GM19467 (cell line): ENCODE measurements around the gene SPSB4.
"Not testable (repeated sequence)": the region's sequence is repeated elsewhere in the genome, so short reads cannot be mapped to it uniquely, and the experiment has no call there.

ENCODE experiments used
- ATAC-seq: cut with Tn5 transposase; IDR thresholded peaks from one replicate; pipeline ENCODE4 v1.9.1; 2021; ENCODE audit warnings: mild to moderate bottlenecking, moderate library complexity; ENCODE audit not compliant: unreplicated experiment

Gene SPSB4

DNA sequence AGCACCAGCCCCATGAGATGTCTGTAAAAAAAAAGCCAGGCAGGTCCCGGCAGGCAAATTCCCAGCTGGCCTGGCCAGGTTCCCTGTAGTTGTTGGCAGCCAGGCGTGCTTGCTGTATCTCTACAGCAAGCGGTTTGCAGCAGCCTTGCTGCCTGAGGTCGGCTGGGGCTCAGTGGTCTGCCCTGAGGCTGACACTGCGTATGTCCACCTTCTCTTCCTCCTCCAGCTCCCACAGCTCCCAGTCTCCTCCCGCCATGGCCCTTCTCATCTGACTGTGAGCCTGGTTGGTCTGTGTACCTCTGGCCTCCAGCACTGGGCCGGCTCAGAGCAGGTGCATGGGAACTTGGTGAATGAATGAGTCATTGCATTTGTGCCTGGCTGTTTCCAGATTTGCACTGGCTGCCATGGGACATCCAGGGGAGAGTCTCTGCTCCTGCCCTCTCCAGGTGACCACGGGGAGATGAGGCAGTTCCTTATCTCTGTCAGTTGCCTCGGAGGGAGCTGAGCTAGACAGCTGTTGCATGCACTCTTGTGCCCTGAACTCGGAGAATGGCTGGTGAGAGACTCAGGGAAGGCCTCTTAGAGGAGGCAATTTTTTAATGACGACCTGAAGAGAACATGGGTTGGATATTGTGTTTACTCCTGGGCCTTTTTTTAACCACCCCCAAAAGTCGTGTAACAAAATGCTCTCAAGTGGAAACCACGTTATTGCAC is 43.0 kb downstream of the SPSB4 start:
- no peak for ATAC-seq

DNA sequence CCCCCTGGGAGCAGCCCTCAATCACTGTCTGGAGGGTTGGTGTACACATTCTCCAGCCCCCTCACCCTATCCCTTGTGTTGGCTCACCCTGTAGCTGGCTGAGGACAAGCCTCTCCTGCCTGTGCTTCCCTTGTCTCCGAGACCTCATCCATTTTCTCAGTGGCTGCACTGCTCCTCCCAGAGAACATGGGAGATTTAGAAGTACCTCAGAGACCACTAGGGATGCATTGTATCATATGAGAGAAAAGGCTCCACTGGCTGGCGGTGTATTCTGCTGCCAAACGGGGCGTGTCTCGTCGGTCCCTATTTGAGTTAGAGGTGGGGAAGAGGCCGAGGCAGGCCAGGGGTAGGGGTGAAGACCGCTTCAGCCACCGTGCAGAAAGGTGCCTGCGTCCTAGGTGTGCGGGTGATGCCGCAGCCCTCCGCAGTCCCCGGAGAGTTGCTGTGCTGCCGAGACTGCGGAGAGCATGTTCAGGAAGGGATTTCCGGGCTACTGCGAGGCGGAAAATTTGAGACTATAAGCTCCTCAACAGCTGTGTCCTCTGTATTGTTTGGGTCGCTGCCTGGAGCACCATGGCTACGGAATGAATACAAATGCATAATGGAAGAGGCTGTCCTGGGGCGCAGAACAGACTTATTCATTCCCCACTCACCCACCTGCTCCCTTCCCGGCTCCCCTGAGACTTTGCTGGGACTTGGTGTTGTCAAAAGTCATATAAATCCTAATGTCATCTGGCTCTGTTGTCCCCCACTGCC is 43.8 kb downstream of the SPSB4 start:
- no peak for ATAC-seq

GRCh38 chr3:141095546-141095937 is 44.4 kb downstream of the SPSB4 start:
- ATAC-seq: no peak

DNA sequence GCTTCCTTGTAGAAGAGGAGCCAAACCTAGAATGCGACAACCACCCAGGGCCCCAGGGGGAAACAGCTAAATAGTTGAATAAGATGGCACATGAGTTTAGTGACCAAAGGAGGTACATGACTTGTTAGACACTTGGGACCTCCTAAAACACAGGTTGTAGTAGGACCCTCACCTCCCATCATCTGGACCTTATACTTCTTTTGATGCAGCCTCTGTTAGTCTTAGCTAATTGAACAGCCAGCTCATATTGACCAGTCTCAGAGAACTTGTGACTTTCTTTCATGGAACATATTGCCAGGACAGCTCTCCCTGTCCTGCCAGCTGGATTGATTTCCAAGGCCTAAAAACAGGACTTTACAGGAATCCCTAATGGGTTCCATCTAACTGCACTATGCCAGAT is 45.0 kb downstream of the SPSB4 start:
- ATAC-seq: no peak

- no peak for ATAC-seq
Measured at GRCh38 chr3:141096981-141097380, 45.8 kb downstream of the SPSB4 start.

DNA sequence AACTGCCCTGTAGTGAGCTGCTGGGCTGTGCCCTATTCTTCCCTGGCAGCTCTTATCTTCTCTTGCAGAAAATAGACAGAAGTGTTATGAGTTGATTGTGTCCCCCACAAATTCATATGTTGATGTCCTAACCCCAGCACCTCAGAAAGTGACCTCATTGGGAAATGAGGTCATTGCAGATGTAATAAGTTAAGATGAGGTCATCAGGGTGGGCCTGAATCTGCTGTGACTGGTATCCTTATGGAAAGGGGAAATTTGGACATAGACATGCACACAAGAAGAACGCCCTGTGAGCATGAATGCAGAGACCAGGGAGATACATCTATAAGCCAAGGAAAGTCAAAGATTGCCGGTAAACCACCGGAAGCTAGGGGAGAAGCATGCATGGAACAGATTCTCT is 49.0 kb downstream of the SPSB4 start:
- ATAC-seq: no peak

DNA sequence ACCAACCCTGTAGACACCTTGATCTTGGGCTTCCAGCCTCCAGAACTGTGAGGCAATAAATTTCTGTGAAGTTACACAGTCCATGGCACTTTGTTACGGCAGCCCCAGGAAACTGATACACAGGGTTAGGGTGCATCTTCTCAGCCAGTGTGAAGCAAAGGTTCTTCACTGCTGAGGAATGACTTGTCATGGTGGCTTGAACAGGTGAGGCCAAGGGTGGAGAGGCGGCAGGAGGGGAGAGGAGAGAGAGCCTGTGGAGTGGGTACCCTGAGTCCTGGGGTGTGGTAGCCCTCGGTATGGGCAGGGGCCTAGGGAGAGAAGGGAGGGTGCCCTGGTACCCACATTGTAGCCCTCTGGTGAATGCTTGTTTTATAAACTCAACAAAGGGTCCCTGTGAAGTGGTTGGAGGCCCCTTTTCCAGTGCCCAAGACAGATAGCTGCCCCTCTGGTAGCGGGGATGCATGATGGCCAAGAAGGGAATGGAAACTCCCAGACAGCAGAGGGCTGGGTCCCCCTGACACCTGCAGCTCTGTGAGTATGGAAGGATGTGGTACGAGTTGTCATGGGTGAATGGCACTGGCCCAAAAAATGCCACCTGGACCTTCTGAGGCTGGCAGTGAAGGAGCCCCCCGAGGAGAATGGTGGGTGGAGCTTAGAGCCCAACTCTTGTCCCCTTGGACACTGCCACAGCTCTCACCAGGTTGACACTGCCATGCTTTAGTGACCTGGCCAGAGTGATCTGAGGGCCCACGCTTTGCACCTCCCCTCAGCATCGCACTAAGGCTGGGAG is 49.6 kb downstream of the SPSB4 start:
- ATAC-seq: no peak

GRCh38 chr3:141102372-141102771 is 51.2 kb downstream of the SPSB4 start:
- ATAC-seq: no peak

GRCh38 chr3:141103067-141103466 is 51.9 kb downstream of the SPSB4 start:
- ATAC-seq: no peak

GRCh38 chr3:141103503-141103902 is 52.4 kb downstream of the SPSB4 start:
- no peak for ATAC-seq

DNA sequence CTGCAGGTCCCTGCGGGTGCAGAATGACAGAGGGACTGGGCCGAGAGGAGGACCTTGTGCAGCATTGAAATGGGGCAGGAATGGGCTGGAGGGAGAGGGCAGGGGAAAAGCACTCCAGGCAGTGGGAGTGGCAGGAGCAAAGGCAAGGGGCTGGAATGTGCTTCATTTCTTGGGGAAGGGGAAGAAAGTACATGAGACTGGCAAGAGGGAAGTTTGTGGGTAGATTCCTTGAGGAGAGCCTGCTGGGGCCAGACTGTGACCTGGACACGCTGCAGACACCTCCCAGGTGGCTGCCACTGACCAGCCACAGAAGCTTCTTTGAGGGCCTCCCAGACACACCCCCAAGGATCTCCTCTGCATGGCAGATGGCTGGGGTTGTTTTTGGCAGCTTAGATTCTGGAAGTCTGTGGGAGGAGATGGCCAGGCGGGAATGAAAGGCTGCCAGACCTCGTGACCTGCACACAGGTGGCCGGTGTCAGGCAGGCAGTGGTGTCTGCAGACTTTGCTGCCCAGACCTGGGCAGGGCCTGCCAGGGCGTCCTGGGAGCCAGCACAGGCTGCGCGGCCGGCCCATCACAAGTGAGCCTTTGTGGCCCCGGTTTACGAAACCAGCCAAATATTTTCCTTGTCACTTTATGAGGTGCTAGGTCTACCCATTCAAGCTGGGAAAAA is 53.1 kb downstream of the SPSB4 start:
- ATAC-seq: no peak

DNA sequence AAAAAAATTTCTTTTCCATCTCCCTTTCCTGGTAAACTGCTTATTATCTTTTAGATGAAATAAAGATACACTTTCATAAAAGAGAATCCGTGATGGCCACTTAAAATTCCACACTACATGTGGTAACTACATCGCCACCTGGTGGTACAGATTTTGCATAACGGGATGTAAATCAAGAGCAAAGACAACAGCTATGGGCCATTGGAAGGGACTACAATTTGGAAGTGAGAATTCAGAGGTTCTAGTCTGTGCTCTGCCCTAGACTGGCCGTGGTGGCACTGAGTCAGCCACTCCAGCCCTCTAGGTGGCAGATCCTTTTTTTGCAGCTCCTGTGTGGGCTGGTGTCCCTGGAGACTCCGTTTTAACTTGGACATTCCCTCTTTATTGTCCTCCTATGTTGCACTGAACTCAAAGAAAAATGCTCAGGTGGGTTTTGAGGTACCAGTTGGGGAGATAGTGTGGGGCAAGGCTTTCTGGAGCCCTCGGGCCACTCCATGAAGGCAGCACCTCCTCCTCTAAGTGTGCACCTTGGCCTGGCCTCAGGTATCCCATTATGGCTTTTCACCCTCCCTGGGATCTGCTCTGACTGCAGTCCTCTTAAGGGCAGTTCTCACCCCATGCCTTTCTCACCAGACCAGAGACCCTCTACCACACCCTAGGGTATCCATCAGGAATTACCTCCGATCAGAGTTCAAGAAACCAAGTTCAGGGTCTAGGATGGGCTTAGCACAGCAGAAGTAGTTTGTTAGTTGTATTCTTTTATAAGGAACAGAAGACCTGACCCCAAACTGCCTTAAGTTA is 54.9 kb downstream of the SPSB4 start:
- ATAC-seq: no peak

GRCh38 chr3:141106842-141107241 is 55.7 kb downstream of the SPSB4 start:
- ATAC-seq: no peak

- ATAC-seq: no peak
Measured at GRCh38 chr3:141108039-141108438, 56.9 kb downstream of the SPSB4 start.

DNA sequence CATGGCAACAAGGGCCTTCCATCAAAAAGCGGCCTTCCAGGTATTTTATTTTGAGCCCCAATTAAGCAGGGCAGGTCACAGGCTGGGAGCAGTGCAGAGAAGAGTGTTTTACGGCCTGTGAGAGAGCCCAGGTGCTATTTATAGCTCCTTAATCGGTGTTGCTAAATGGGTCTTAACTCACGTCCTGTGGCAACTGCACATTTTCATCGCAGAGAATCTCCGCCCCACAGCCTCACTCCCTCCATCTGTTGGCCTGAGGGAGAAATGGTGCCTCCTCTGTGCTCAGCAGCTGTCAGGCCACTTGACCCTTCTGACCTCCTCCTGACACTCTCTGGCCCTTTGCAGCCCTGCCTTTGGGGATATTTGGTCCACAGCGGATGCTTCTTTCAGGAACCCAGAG is 58.6 kb downstream of the SPSB4 start:
- no peak for ATAC-seq

DNA sequence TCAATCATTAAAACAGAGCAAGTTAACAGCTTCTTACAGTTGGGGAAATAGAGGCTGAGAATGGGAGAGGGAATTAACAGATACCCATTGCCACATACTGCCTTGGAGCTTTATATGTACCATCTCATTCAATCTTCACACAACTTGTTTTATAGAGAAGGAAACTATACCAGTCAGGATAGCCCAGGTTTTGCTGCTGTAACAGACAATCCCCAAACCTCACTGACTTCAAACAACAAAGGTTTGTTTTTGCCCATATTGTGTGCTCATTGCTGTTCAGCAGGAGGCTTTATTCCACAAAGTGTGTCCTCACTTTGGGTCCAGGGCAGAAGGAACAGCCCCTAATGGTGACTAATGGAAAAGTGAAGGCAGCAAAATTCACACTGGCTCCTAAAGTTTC is 59.2 kb downstream of the SPSB4 start:
- no peak for ATAC-seq

GRCh38 chr3:141111364-141112155 is 60.4 kb downstream of the SPSB4 start:
- no peak for ATAC-seq

GRCh38 chr3:141112686-141113297 is 61.6 kb downstream of the SPSB4 start:
- ATAC-seq: no peak

DNA sequence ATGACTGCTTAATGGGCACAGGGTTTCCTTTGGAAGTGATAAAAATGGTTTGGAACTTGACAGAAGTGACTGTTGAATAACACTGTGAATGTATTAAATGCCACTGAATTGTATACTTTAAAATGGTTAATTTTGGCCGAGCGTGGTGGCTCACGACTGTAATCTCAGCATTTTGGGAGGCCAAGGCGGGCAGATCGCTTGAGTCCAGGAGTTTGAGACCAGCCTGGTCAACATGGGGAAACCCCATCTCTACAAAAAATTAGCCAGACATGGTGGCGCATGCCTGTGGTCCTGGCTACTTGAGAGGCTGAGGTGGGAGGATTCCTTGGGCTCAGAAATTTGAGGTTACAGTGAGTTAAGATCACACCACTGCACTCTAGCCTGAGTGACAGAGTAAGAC is 62.5 kb downstream of the SPSB4 start:
- ATAC-seq: not testable (repeated sequence)
